IMR-90 (cell line): ENCODE data around the gene DENND10.

ENCODE experiments used
- BHLHE40 ChIP-seq: fragments of 150-350 bp; IDR thresholded peaks from 2 replicates; pipeline ENCODE4 v1.6.1; 2016; ENCODE audit warnings: mild to moderate bottlenecking, low read depth, low read length
- CEBPB ChIP-seq: IDR thresholded peaks from 2 replicates; pipeline ENCODE4 v1.6.1; 2012; ENCODE audit warnings: low read depth, low read length, improper control_type of control experiment
- POLR2A ChIP-seq: IDR thresholded peaks from 2 replicates; pipeline ENCODE4 v1.6.1; 2012; ENCODE audit warnings: mild to moderate bottlenecking, low read depth, low read length
- RAD21 ChIP-seq: IDR thresholded peaks from 2 replicates; pipeline ENCODE4 v1.6.1; 2012; ENCODE audit warnings: low read length, improper control_type of control experiment
- SMC3 ChIP-seq: fragments of 150-350 bp; IDR thresholded peaks from 2 replicates; pipeline ENCODE4 v1.6.1; 2016; ENCODE audit warnings: low read depth, mild to moderate bottlenecking, antibody characterized with exemption, low read length, moderate library complexity
- TF ChIP-seq, protein P1 (sequence below): conservative IDR thresholded peaks from 2 replicates; pipeline ENCODE4 v1.5.1; 2012; ENCODE audit warnings: mild to moderate bottlenecking, low read depth, low read length, improper control_type of control experiment
- TF ChIP-seq, protein P2 (sequence below): fragments of 150-350 bp; IDR thresholded peaks from 2 replicates; pipeline ENCODE4 v1.6.1; 2016; ENCODE audit warnings: low read depth, mild to moderate bottlenecking, low read length, moderate library complexity, borderline replicate concordance
- TF ChIP-seq, protein P3 (sequence below): fragments of 150-350 bp; IDR thresholded peaks from 2 replicates; pipeline ENCODE4 v1.6.1; 2017; ENCODE audit warnings: mild to moderate bottlenecking, antibody characterized with exemption, low read length, low read depth

DNA sequence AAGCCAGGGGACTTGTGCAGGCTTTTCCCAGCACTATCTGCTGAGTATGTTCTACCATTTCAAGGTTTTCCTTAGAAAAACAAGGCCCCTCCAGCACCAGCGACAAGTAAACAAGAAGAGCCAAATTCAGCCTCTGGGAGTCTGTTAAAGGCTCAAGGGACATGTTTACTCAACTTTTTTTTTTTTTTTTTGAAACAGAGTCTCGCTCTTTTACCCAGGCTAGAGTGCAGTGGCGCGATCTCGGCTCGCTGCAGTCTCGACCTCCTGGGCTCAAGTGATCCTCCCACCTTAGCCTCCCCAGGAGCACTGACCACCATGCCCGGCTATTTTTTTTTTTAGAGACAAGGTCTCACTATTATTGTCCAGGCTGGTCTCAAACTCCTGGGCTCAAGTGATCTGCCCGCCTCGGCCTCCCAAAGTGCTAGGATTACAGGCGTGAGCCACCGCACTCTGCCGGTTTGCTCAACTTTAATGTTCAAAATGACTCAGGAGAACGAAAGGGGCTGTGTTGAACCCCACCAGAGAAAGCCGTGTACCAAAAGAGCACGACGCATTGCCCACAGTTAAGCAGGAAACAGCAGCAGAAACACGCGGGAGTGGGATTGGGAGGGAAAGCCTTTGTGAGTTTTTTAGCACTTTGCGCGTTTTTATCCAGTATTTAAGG is 73.9 kb downstream of the DENND10 start:
- TF ChIP-seq, protein P1, sequence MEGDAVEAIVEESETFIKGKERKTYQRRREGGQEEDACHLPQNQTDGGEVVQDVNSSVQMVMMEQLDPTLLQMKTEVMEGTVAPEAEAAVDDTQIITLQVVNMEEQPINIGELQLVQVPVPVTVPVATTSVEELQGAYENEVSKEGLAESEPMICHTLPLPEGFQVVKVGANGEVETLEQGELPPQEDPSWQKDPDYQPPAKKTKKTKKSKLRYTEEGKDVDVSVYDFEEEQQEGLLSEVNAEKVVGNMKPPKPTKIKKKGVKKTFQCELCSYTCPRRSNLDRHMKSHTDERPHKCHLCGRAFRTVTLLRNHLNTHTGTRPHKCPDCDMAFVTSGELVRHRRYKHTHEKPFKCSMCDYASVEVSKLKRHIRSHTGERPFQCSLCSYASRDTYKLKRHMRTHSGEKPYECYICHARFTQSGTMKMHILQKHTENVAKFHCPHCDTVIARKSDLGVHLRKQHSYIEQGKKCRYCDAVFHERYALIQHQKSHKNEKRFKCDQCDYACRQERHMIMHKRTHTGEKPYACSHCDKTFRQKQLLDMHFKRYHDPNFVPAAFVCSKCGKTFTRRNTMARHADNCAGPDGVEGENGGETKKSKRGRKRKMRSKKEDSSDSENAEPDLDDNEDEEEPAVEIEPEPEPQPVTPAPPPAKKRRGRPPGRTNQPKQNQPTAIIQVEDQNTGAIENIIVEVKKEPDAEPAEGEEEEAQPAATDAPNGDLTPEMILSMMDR, result no peak
- no peak for TF ChIP-seq POLR2A
- TF ChIP-seq SMC3, result no peak
- TF ChIP-seq CEBPB, result no peak
- no peak for TF ChIP-seq BHLHE40
- TF ChIP-seq, protein P2, sequence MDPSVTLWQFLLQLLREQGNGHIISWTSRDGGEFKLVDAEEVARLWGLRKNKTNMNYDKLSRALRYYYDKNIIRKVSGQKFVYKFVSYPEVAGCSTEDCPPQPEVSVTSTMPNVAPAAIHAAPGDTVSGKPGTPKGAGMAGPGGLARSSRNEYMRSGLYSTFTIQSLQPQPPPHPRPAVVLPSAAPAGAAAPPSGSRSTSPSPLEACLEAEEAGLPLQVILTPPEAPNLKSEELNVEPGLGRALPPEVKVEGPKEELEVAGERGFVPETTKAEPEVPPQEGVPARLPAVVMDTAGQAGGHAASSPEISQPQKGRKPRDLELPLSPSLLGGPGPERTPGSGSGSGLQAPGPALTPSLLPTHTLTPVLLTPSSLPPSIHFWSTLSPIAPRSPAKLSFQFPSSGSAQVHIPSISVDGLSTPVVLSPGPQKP, result no peak
- TF ChIP-seq, protein P3, sequence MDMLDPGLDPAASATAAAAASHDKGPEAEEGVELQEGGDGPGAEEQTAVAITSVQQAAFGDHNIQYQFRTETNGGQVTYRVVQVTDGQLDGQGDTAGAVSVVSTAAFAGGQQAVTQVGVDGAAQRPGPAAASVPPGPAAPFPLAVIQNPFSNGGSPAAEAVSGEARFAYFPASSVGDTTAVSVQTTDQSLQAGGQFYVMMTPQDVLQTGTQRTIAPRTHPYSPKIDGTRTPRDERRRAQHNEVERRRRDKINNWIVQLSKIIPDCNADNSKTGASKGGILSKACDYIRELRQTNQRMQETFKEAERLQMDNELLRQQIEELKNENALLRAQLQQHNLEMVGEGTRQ, result no peak
- TF ChIP-seq RAD21, result no peak
